ENCODE data around the gene FAM236A.
"Not testable (repeated sequence)": the region's sequence is repeated elsewhere in the genome, so short reads cannot be mapped to it uniquely, and the experiment has no call there.

DNA sequence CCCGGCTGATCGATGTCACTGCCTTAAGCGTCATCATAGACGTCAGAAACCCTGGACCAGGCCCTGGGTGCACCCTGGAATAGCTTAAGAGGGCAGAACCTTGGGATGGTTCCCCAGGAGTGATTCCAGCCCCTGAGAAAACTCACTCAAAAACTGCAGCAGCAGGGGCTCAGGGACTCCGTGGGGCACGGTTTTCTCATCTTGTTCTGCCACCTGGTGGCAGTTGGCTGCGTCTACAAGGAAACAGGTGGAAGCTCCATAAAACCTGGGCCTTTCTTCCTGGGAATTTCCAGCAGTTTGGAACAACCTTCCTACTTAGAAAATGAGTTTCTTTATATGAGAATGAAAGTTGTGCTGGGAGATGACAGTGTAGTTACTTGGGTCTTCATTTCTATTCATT lies 1.6 kb upstream of the FAM236A start:
- not testable (repeated sequence) for TF ChIP-seq EZH2phosphoT487 (IDR thresholded peaks at IDR 0.05; ENCODE audit: borderline replicate concordance, low read depth, low read length)
- TF ChIP-seq, protein P1, sequence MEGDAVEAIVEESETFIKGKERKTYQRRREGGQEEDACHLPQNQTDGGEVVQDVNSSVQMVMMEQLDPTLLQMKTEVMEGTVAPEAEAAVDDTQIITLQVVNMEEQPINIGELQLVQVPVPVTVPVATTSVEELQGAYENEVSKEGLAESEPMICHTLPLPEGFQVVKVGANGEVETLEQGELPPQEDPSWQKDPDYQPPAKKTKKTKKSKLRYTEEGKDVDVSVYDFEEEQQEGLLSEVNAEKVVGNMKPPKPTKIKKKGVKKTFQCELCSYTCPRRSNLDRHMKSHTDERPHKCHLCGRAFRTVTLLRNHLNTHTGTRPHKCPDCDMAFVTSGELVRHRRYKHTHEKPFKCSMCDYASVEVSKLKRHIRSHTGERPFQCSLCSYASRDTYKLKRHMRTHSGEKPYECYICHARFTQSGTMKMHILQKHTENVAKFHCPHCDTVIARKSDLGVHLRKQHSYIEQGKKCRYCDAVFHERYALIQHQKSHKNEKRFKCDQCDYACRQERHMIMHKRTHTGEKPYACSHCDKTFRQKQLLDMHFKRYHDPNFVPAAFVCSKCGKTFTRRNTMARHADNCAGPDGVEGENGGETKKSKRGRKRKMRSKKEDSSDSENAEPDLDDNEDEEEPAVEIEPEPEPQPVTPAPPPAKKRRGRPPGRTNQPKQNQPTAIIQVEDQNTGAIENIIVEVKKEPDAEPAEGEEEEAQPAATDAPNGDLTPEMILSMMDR (conservative IDR thresholded peaks at IDR 0.05; ENCODE audit: low read length), result not testable (repeated sequence)
